GM12875 (cell line): ENCODE data around the gene OPRL1.

ENCODE experiments used
- H3K4me3 ChIP-seq: one replicate; pipeline ENCODE4 v1.5.1; 2011; ENCODE audit warnings: low read depth, low read length, control low read depth
- CTCF ChIP-seq: IDR thresholded peaks from 2 replicates; pipeline ENCODE4 v1.5.1; 2011; ENCODE audit warnings: low read depth, mild to moderate bottlenecking, control low read depth, inconsistent platforms, low read length, moderate library complexity, borderline replicate concordance; ENCODE audit not compliant: insufficient read depth

OPRL1 gene

GRCh38 chr20:64108731-64109681 is 29.1 kb downstream of the OPRL1 start:
- TF ChIP-seq CTCF = no peak

DNA sequence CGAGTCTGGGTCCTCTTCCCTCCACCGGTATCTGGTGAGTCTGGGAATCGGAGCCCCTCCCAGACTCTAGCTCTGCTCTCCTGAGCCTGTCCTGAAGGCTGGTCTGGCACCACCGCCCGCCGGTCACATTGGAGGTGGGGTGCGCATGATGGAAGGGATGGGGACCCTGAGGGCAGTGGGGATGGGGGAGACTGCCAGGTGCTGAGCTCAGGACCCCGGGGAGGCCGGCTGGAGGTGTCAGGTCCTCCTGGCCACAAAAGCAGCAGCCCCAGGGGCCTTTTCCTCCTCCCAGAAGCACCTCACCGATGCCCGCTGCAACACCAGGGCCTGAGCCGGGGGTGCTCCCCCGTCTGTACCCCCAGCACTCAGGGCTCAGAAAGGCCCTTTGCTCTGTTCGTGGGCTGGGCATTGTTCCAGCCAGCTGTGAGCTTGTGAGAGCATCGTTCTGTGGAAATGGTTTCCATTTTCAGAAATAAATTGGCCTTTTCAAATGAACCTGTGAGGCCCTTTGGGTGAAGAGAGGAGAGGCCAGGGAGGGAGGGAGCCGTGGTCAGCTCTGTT is 30.0 kb downstream of the OPRL1 start:
- TF ChIP-seq CTCF = no peak
- no peak overlapping the region for H3K4me3 ChIP-seq

More at GRCh38 chr20:64108731-64109681, 29.1 kb downstream of the OPRL1 start:
- no peak overlapping the region for H3K4me3 ChIP-seq

DNA sequence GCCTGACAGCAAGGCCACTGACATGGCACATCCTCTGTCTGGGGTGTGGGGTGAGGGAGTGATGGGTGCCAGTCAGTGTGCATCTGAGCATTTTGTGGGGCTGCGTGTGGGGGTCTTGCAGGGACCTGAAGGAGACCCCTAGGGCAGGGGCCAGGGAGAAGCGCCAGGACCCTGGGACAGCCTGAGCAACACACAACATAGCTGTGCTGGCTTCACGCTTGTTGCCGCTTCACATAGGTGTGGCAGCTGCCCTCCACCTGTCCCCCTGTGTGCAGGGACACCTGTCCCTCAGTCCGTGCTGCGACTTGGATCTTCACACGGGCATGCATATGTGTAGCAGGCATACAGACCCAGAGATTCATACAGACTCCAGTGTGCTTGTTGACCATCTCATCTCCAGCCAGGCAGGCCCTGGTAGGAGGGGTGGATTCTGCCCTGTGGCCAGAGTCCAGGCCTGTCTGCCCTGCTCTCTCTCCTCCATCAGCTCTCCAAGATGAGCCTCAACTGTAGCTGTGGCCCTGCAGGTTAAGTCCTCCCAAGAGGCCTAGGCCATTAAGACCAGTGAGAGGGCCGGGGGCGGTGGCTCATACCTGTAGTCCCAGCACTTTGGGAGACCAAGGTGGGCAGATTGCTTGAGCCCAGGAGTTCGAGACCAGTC is 30.7 kb downstream of the OPRL1 start:
- no peak overlapping the region for H3K4me3 ChIP-seq
- no peak for TF ChIP-seq CTCF

DNA sequence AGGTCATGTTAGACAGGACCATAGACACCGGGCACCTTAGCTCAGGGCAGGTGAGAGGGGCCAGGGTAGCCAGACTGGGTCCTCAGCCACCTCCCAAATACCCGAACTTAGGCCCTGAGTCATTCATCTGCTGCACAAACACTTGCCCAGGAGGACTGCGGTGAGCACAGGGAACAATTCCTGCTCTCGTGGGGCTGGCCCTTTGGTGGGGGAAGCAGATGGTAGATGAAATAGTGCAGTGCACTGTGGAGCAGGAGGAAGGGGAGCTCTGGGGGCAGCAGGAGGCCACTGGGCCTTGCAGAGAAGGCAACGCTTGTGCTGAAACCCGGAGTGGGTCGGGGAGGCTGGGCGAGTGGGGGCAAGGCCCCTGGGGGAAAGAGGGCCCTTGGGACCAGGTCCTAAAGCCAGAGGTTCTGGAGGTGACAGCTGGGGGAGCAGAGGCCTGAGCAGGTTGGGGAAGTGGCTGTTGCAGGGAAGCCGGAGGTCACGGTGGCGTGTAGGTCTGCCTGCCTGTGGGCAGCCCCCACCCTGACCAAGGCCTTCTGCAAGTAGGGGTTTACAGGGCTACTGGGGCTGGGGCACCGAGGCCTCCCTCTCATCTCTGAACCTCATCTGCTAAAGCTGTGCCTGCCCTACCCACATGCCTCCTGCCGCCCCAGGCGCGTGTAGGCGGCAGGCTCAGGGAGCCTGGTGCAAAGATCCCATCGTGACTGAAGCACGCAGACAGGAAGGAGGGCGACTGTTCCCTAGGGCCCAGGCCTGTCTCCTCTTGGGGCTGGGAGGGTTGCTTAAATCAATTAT is 32.2 kb downstream of the OPRL1 start:
- TF ChIP-seq CTCF = no peak
- no peak overlapping the region for H3K4me3 ChIP-seq

GRCh38 chr20:64112691-64113443 is 33.0 kb downstream of the OPRL1 start:
- H3K4me3 ChIP-seq = no peak overlapping the region
- no peak for TF ChIP-seq CTCF

- no peak overlapping the region for H3K4me3 ChIP-seq
- TF ChIP-seq CTCF = no peak
Measured at GRCh38 chr20:64113444-64113775, 33.5 kb downstream of the OPRL1 start.
